Nephron (organoid): Measurements from ENCODE around the gene TBC1D16.

Experiments
- H3K27ac Mint-ChIP-seq, 3 experiments: 2 replicates each; pipeline ENCODE4 v1.8.0; 2020; ENCODE audit warnings: mixed read lengths in 3 of 3, mild to moderate bottlenecking in 2 of 3, moderate library complexity in 1 of 3
- H3K27me3 Mint-ChIP-seq: 2 replicates; pipeline ENCODE4 v1.8.0; 2021; ENCODE audit warnings: low read depth, mild to moderate bottlenecking, moderate library complexity, mixed read lengths
- H3K36me3 Mint-ChIP-seq: 2 replicates; pipeline ENCODE4 v1.8.0; 2020; ENCODE audit warnings: low read depth, mixed read lengths
- H3K4me1 Mint-ChIP-seq: 2 replicates; pipeline ENCODE4 v1.8.0; 2020; ENCODE audit warnings: mixed read lengths
- H3K4me3 Mint-ChIP-seq, 3 experiments: 2 replicates each; pipeline ENCODE4 v1.8.0; 2020; ENCODE audit warnings: mild to moderate bottlenecking in 3 of 3, mixed read lengths in 3 of 3, moderate library complexity in 2 of 3
- H3K9me3 Mint-ChIP-seq: 2 replicates; pipeline ENCODE4 v1.8.0; 2020; ENCODE audit warnings: mixed read lengths
- CTCF ChIP-seq, 3 experiments: fragments of 200-600 bp; sonication (generic); IDR thresholded peaks; one replicate each; pipeline ENCODE4 v1.5.0; 2021; ENCODE audit warnings: antibody characterized with exemption in 3 of 3; ENCODE audit not compliant: unreplicated experiment in 3 of 3

The TBC1D16 gene

GRCh38 chr17:79945591-79946255, 89.9 kb downstream of the TBC1D16 start:
- TF ChIP-seq CTCF (IDR thresholded peaks at IDR 0.05; ENCODE audit: unreplicated experiment in 3 of 3): no peak

GRCh38 chr17:79944821-79945391, 90.8 kb downstream of the TBC1D16 start:
- no peaks in the 10 kb centered on the region for H3K9me3 Mint-ChIP-seq
- no peak for TF ChIP-seq CTCF (IDR thresholded peaks at IDR 0.05; ENCODE audit: unreplicated experiment in 3 of 3)
- H3K4me1 Mint-ChIP-seq: peaks cover 3% of the 10 kb centered on the region
- no peak overlapping the region for H3K27ac Mint-ChIP-seq
- peaks cover 6% of the 10 kb centered on the region for H3K27me3 Mint-ChIP-seq
- H3K36me3 Mint-ChIP-seq: peaks cover 48% of the 10 kb centered on the region
- no peak overlapping the region for H3K4me3 Mint-ChIP-seq

More at GRCh38 chr17:79945591-79946255, 89.9 kb downstream of the TBC1D16 start:
- Mint-ChIP-seq H3K4me3 (no peak overlapping the region), H3K27me3 (peaks cover 9% of the 10 kb centered on the region), H3K9me3 (no peaks in the 10 kb centered on the region), H3K4me1 (peaks cover 9% of the 10 kb centered on the region), H3K27ac (no peak overlapping the region), H3K36me3 (peaks cover 43% of the 10 kb centered on the region)

DNA sequence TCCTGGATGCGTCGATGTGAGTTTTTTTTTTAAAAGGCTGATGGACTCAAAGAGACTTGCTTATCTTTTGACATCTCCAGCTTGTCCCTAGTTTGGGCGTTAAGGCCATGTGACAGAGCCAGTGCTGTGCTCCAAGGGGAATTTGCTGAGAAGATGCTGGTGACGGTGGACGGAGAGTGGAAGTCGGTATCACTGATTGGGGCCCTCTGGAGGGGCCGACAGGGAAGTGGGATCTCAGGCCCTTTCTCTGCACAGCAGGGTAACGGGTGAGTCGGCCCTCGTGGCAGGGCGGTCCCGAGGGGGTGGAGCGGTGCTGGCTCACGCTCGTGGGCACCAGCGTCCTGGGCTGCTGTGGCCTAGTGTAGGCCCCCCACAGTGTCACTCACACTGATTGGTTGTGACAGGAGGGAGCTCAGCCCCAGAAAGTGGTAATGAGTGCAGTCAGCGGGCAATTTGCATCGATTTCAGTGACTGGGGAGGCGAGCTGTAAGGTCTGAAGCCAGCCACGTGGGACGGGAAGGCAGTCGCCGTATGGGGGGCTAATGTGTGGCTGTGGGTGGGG, 91.3 kb downstream of the TBC1D16 start:
- Mint-ChIP-seq H3K36me3 (peaks cover 48% of the 10 kb centered on the region), H3K9me3 (no peaks in the 10 kb centered on the region), H3K27ac (no peak overlapping the region), H3K4me3 (no peak overlapping the region), H3K27me3 (peaks cover under 1% of the 10 kb centered on the region), H3K4me1 (no peaks in the 10 kb centered on the region)
- no peak for TF ChIP-seq CTCF (IDR thresholded peaks at IDR 0.05; ENCODE audit: unreplicated experiment in 3 of 3)

DNA sequence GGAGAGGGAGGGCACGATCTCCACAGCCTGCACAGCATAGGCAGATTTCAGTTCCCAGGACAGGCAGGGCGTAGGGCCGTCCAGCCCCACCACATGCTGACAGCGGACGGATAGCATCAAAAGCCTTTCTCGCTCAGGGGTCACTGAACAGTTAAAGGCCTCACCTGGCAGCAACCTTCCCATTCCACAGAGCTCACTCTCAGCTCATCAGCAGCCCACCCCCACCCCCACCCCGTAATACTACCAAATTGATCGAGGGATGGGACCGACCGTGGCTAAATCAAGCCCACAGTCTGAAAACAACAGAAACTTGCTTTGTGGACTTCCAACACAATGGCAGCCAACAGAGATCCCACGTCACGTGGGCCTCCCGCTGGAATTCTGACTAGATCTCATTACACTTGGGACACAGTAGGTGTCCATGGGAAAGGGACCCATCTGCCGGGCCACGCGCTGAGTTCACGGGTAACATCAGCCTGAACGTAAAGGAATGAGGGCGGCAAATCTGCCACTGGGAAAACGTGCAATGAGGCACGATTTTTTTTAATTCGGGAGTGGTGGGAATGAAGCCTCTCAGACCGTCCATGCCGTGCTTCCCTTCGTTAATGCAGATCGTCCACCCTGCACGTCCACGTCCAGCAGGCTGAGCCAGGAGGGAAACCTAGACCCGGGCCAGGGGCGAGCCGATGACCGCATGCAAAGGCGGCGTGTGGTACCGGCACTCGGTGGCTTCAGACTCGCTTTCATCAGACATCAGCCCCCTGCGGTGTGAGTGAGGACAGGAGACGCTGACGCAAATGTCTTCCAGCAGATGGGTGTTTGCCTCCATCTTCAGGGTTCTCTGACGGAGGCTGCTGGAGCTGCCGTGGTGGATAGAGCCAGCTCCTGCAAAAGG, 92.1 kb downstream of the TBC1D16 start:
- TF ChIP-seq CTCF (IDR thresholded peaks at IDR 0.05; ENCODE audit: unreplicated experiment in 3 of 3): no peak
- Mint-ChIP-seq H3K36me3 (peaks cover 51% of the 10 kb centered on the region), H3K4me1 (no peaks in the 10 kb centered on the region), H3K27ac (no peak overlapping the region), H3K9me3 (no peaks in the 10 kb centered on the region), H3K27me3 (peaks cover 4% of the 10 kb centered on the region), H3K4me3 (no peak overlapping the region)

DNA sequence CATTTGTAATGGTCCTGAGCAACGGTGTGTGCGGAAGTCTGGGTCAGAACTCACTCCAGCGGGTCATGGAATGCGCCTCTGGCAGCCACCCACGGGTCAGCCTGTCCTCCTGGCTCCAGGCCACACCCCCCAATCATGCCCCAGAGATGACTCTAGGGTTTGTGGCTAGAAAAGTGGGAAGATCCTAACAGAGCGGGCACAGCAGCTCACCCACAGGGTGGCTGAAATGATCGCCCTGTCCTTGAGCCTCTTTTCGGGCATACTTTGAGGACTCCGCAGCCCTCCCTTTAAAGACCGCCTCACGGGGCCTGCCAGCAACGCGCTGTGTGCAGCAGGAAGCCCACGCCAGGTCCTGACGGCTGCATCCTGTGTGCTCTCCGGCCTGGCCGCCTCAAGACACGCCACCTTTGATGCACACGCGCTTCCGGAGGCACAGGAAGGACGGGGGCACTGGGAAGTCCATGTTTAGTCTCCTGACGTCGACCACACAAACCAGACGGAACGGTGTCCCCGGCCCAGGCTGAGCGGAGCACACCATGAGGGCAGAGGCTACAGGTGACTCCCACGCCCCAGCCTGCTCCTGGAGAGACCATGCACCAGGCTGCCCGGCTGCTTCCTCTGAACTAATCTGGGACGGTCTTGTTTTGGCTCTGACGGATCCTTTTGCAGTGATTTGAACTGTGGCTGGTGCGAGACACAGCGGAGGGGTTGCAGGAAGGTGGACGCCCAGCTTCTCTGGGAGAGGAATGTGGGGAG, 92.9 kb downstream of the TBC1D16 start:
- Mint-ChIP-seq H3K27ac (no peak overlapping the region), H3K4me3 (no peak overlapping the region), H3K4me1 (peaks cover under 1% of the 10 kb centered on the region), H3K27me3 (peaks cover 7% of the 10 kb centered on the region), H3K9me3 (no peaks in the 10 kb centered on the region), H3K36me3 (peaks cover 46% of the 10 kb centered on the region)
- no peak for TF ChIP-seq CTCF (IDR thresholded peaks at IDR 0.05; ENCODE audit: unreplicated experiment in 3 of 3)
